HuH-7 (cell line): ENCODE results near the gene KRT1.
A peak's percentile ranks its signal among the peaks of the same experiment; 100 is the strongest.

Experiments
- DNase-seq: peaks from one replicate; pipeline ENCODE4 v3.0.0; 2011; ENCODE audit warnings: low spot score

The KRT1 gene

GRCh38 chr12:52698651-52699340, 18.6 kb upstream of the KRT1 start:
- DNase-seq, result no peak

- DNase-seq, result no peak
Measured at GRCh38 chr12:52697058-52697582, 16.9 kb upstream of the KRT1 start.

GRCh38 chr12:52696588-52696987, 16.4 kb upstream of the KRT1 start:
- no peak for DNase-seq

GRCh38 chr12:52695039-52695438, 14.8 kb upstream of the KRT1 start:
- DNase-seq, result no peak

- DNase-seq, result no peak
Measured at GRCh38 chr12:52694151-52694550, 13.9 kb upstream of the KRT1 start.

- no peak for DNase-seq
Measured at GRCh38 chr12:52693261-52693660, 13.1 kb upstream of the KRT1 start.

- DNase-seq, result peak; percentile 80
Measured at GRCh38 chr12:52692254-52692653, 12.0 kb upstream of the KRT1 start.

- DNase-seq, result no peak
Measured at GRCh38 chr12:52691841-52692150, 11.6 kb upstream of the KRT1 start.

GRCh38 chr12:52691076-52691840, 11.1 kb upstream of the KRT1 start:
- no peak for DNase-seq

- DNase-seq, result no peak
Measured at GRCh38 chr12:52690351-52691075, 10.3 kb upstream of the KRT1 start.

GRCh38 chr12:52689936-52690335, 9.7 kb upstream of the KRT1 start:
- no peak for DNase-seq

- no peak for DNase-seq
Measured at GRCh38 chr12:52689239-52689638, 9.0 kb upstream of the KRT1 start.

- no peak for DNase-seq
Measured at GRCh38 chr12:52688481-52688880, 8.3 kb upstream of the KRT1 start.

GRCh38 chr12:52687497-52688385, 7.5 kb upstream of the KRT1 start:
- DNase-seq, result no peak

- no peak for DNase-seq
Measured at GRCh38 chr12:52686756-52687487, 6.7 kb upstream of the KRT1 start.

GRCh38 chr12:52686063-52686462, 5.9 kb upstream of the KRT1 start:
- no peak for DNase-seq

- DNase-seq, result no peak
Measured at GRCh38 chr12:52685406-52685890, 5.2 kb upstream of the KRT1 start.

- no peak for DNase-seq
Measured at GRCh38 chr12:52684431-52684830, 4.2 kb upstream of the KRT1 start.

GRCh38 chr12:52683575-52684300, 3.5 kb upstream of the KRT1 start:
- DNase-seq, result no peak

- no peak for DNase-seq
Measured at GRCh38 chr12:52682938-52683574, 2.8 kb upstream of the KRT1 start.
